HG03159 (cell line): Measurements from ENCODE around the gene PDE10A.
"Not testable (repeated sequence)": the region's sequence is repeated elsewhere in the genome, so short reads cannot be mapped to it uniquely, and the experiment has no call there.

Experiments
- ATAC-seq: cut with Tn5 transposase; IDR thresholded peaks from one replicate; pipeline ENCODE4 v1.9.1; 2021; ENCODE audit warnings: mild to moderate bottlenecking, moderate library complexity; ENCODE audit not compliant: unreplicated experiment

The PDE10A gene

GRCh38 chr6:165628955-165629354 is 34.1 kb downstream of the PDE10A start:
- ATAC-seq: no peak

- ATAC-seq: no peak
Observed at GRCh38 chr6:165627366-165627765, 35.7 kb downstream of the PDE10A start.

- no peak for ATAC-seq
Observed at GRCh38 chr6:165626711-165627110, 36.3 kb downstream of the PDE10A start.

GRCh38 chr6:165624871-165625639 is 38.0 kb downstream of the PDE10A start:
- no peak for ATAC-seq

- ATAC-seq: no peak
Observed at GRCh38 chr6:165621940-165622339, 41.1 kb downstream of the PDE10A start.

- not testable (repeated sequence) for ATAC-seq
Observed at GRCh38 chr6:165618891-165619290, 44.1 kb downstream of the PDE10A start.

DNA sequence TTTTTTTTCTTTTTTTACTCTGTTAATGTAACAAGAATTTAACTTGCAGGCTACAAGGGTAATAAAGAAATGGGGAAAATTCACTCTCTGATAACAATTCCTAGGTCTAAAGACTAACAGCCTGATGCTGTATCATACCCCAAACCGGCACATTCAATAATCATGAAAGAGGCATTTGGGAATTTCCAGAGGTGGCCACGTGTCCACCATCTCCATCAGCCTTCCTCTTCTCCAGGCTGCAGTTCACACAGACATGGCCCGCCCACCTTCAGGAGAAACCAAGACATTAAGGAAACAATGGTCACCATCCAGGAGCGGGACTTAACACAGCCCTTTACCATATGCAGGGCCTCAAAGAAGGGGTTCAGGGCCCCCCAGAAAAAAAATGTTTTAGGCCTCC is 44.8 kb downstream of the PDE10A start:
- ATAC-seq: no peak

- no peak for ATAC-seq
Observed at GRCh38 chr6:165617528-165617927, 45.5 kb downstream of the PDE10A start.

DNA sequence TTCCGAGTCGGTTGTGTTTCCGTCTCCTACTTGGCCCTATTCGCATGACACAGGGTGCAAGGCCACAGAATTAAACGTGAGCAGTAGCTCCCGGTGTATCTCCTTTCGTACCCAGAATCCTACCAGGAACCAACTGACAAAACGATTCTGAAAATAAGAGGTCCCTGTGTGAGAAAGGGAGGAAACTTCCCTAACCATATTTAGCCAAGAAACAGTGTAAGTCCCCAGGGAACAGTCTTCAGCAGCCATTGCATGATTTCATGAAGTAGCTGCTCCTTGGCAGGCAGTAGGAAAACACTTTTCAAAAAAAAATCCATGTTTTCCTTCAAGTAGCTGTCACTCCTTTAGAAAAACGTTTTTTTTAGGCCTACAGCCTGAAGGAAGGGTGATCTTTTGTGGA is 46.9 kb downstream of the PDE10A start:
- ATAC-seq: no peak

GRCh38 chr6:165615636-165616035 is 47.4 kb downstream of the PDE10A start:
- peak; percentile 72 for ATAC-seq

- no peak for ATAC-seq
Observed at GRCh38 chr6:165611294-165611693, 51.7 kb downstream of the PDE10A start.

GRCh38 chr6:165608577-165608976 is 54.5 kb downstream of the PDE10A start:
- not testable (repeated sequence) for ATAC-seq

GRCh38 chr6:165606740-165607008 is 56.4 kb downstream of the PDE10A start:
- no peak for ATAC-seq

GRCh38 chr6:165605901-165606739 is 56.9 kb downstream of the PDE10A start:
- ATAC-seq: no peak

DNA sequence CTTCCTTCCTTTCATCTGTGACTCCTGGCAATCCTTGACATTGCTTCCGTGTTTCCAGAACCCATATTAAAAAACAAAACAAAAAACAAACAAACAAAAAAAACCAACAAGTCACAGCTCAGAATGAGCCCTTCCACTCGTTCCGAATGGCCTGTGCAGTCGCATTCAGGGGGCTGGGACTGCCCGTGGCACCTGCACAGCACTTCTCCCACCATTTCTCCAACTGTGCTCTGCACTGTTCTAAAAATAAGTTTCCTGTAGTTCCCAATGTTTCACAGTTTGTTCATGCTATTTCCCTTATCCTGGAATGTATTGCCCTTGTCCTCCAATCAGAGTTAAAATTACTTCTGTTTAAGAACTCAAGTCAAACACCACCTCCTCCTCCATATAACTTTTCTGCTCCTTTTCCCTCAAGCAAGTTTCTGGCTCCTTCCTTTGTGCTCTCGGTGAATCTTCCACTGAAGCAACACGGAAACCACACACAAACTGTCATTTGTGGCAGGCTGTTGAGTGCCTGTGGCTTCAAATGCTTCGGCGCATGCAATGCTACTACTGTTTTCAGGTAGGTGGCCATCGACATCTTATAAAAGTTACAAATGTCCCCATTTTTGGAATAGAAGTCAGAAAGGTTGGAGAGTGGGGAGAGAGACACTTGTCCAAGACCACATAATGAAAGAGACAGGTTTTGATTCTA is 57.7 kb downstream of the PDE10A start:
- no peak for ATAC-seq

- no peak for ATAC-seq
Observed at GRCh38 chr6:165602291-165602690, 60.8 kb downstream of the PDE10A start.

DNA sequence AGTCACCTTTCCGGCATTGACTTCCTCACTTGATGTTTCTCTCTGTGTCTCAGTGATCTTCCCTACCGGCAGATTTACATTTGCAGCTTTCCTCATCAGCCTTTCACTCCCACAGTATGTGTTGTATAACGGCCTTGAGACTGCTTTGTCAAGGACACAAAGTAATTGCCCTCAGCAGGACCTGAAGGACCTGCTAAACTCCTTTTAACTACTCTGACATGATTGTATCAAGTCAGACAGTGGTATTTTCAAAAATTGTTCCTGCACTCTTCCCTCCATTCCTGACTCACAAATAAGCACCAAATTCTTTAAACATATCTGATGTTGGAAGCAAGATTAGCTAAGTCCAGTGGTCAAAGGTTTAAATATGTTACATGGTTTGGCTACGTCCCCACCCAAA is 62.4 kb downstream of the PDE10A start:
- no peak for ATAC-seq

DNA sequence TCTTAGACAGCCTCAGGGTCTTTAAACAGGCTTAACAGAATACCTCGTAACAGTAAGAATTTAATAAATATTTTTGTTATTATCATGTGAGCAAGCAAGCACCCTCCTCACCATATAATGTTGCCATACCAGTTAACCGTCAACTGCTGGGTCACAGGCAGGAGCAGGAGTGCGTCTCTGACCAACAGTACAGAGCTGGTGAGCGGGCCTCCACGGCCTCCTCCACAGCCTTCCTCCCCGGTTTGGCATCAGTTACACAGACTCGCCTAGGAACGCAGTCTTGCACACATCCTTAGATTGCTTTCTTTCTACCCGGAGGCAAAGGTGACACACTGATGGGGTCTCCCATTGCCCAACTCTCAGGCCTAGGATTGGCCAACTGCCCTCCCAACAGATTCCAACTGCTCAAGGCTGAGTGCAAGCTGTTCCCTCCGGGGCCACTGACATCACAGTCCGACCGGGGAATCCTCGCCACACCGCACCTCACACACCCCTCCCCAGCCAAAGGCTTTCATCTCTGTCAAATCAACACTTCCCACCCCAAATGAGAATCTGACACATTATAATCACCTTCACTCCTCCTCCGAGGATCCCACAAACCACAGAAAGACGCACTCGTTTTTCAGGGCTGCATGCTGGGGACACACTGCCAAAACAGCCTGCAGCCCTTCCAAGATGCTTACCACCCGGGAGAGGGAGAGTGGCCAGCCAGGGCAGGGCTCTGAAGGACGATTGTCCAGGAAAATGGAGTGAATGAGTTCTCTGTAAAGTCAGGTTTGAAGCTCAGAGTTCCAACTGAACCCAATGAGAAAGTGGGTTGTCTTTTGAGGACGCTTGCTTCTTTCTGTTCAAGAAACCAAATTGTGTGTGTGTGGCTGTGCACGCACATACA is 63.2 kb downstream of the PDE10A start:
- no peak for ATAC-seq

GRCh38 chr6:165599121-165599520 is 63.9 kb downstream of the PDE10A start:
- ATAC-seq: no peak

DNA sequence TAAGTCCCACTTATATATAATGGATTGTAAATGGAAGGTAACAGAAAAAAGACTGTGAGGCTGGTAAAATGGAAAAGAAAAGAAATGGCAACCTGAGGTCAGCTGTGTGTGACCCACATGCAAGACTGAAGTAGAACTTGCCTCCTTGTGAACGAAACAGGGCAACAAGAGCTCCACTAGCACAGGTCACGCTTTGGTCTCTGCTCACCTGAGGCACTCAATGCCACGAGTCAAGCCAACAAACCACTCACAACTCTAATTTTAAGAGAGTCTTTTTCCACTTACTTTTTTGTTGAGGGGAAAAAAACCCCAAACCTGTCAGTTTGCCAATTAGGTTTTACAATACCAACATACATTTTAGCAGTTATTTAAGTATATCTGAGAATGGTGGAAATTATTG is 65.2 kb downstream of the PDE10A start:
- no peak for ATAC-seq
